PC-9 (cell line): ENCODE measurements around the gene ZBTB45. TPM values are rescaled to one million over a fixed set of nuclear protein-coding genes. Genes with fewer than 3 reads are reported as not detected.

Source experiments
- BruUV-seq: library from RNA; stranded (reverse); fragments of 400-500 nt; replicated peaks from 2 replicates; lab custom pipeline; 2021; lab: Mats Ljungman, UMichigan
- CTCF ChIA-PET: fragments of 300-600 bp; sonication (Branson Sonifier 250); formaldehyde crosslinking; loops from one replicate; lab custom pipeline; 2022; ENCODE audit warnings: antibody characterized with exemption; lab: Charles Lee
- POLR2A ChIA-PET: fragments of 300-600 bp; sonication (Branson Sonifier 250); formaldehyde crosslinking; loops from one replicate; lab custom pipeline; 2022; ENCODE audit warnings: antibody characterized with exemption; ENCODE audit not compliant: unreplicated experiment; lab: Charles Lee
- DNase-seq, 2 experiments: peaks; one replicate each; pipeline versions ENCODE4 v3.0.0 to v3.0.0-alpha.2; 2015 to 2022; ENCODE audit warnings: mixed read lengths in 1 of 2
- H2AFZ ChIP-seq: fragments of 200-600 bp; sonication (generic); 2 replicates; pipeline ENCODE4 v1.8.1; 2017; ENCODE audit warnings: antibody characterized with exemption
- H3F3A ChIP-seq: fragments of 200-600 bp; sonication (generic); 2 replicates; pipeline ENCODE4 v1.8.1; 2017; ENCODE audit warnings: antibody characterized with exemption, mild to moderate bottlenecking, low read depth; ENCODE audit not compliant: insufficient read depth
- H3K27ac ChIP-seq: fragments of 200-600 bp; sonication (generic); 2 replicates; pipeline ENCODE4 v1.6.1; 2016; ENCODE audit warnings: mixed run types
- H3K27me3 ChIP-seq: fragments of 200-600 bp; sonication (generic); 2 replicates; pipeline ENCODE4 v1.6.1; 2016; ENCODE audit warnings: low read depth, mixed run types; ENCODE audit not compliant: insufficient read depth
- H3K36me3 ChIP-seq: fragments of 200-600 bp; sonication (generic); 2 replicates; pipeline ENCODE4 v1.6.1; 2016; ENCODE audit warnings: low read depth, mixed run types
- H3K4me1 ChIP-seq: fragments of 200-600 bp; sonication (generic); replicated peaks from 2 replicates; pipeline ENCODE4 v1.6.1; 2016; ENCODE audit warnings: mixed run types; ENCODE audit not compliant: insufficient read depth
- H3K4me2 ChIP-seq: fragments of 200-600 bp; sonication (generic); 2 replicates; pipeline ENCODE4 v1.6.1; 2017; ENCODE audit warnings: mixed run types
- H3K4me3 ChIP-seq: fragments of 200-600 bp; sonication (generic); 2 replicates; pipeline ENCODE4 v1.6.1; 2016; ENCODE audit warnings: mixed run types
- H3K79me2 ChIP-seq: fragments of 200-600 bp; sonication (generic); 2 replicates; pipeline ENCODE4 v1.6.1; 2017; ENCODE audit warnings: low read depth, mixed run types
- H3K9me2 ChIP-seq: fragments of 200-600 bp; sonication (generic); 2 replicates; pipeline ENCODE4 v1.8.1; 2017; ENCODE audit warnings: mild to moderate bottlenecking; ENCODE audit not compliant: insufficient read depth
- H3K9me3 ChIP-seq: fragments of 200-600 bp; sonication (generic); 2 replicates; pipeline ENCODE4 v1.8.1; 2016; ENCODE audit warnings: low read depth; ENCODE audit not compliant: insufficient read depth
- H4K20me1 ChIP-seq: fragments of 200-600 bp; sonication (generic); 2 replicates; pipeline ENCODE4 v1.8.1; 2017; ENCODE audit not compliant: insufficient read depth
- CTCF ChIP-seq: fragments of 200-600 bp; sonication (generic); conservative IDR thresholded peaks from 2 replicates; pipeline ENCODE4 v1.6.1; 2017; ENCODE audit warnings: mixed run types, antibody characterized with exemption, mild to moderate bottlenecking, moderate library complexity
- EZH2 ChIP-seq: fragments of 200-600 bp; sonication (generic); IDR thresholded peaks from 2 replicates; pipeline ENCODE4 v1.8.0; 2017; ENCODE audit warnings: antibody characterized with exemption, low read depth
- intact Hi-C: fragments of 100-400 bp; cut with micrococcal nuclease; formaldehyde crosslinking; loops from one replicate; pipeline ENCODE4 v1.10.0; 2022; ENCODE audit not compliant: unreplicated experiment
- total RNA-seq: library from RNA; stranded (reverse); gene quantifications from 2 replicates; pipeline ENCODE4 v1.2.3, GENCODE V29; 2021

The ZBTB45 gene
- total RNA-seq, 1 experiment from 2014 or later: 8.1 TPM

DNA sequence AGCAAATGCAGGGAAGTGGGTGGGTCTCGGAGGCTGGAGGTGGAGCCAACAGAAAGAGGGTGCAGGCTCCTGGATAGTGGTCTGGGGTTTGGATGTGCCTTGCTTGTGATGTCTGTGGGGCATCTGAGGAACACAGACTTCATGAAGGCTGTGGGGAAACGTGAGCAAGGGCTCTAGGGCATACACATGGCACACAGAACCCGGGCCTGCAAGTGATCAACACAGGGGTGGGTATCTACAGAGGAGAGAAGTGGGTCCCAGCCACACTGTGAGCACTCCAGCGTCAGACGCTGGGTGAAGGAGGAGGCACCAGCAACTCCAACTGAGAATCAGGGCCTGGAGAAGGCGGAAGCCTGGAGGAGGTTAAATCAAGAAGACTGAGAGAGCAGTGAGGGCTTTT lies 44.2 kb upstream of the ZBTB45 start:
- ChIA-PET CTCF (no interaction called here), POLR2A (no interaction called here)
- Histone ChIP-seq H3F3A (no peaks in the 10 kb centered on the region), H3K4me2 (no peak overlapping the region), H2AFZ (no peak overlapping the region), H3K9me2 (no peaks in the 10 kb centered on the region), H3K79me2 (no peaks in the 10 kb centered on the region), H3K36me3 (no peaks in the 10 kb centered on the region), H3K4me3 (no peak overlapping the region), H3K27me3 (no peaks in the 10 kb centered on the region), H3K9me3 (no peaks in the 10 kb centered on the region), H3K27ac (no peak overlapping the region), H3K4me1 (no peaks in the 10 kb centered on the region), H4K20me1 (no peaks in the 10 kb centered on the region)
- BruUV-seq: no TSS peak
- TF ChIP-seq EZH2 (no peak), CTCF (no peak)
- DNase-seq: no peak
- intact Hi-C loops: no loop called here

GRCh38 chr19:58563034-58563573 lies 43.5 kb upstream of the ZBTB45 start:
- BruUV-seq: no TSS peak
- Histone ChIP-seq H3K36me3 (no peaks in the 10 kb centered on the region), H3K79me2 (no peaks in the 10 kb centered on the region), H3K9me2 (no peaks in the 10 kb centered on the region), H4K20me1 (no peaks in the 10 kb centered on the region), H2AFZ (no peak overlapping the region), H3K4me1 (no peaks in the 10 kb centered on the region), H3F3A (no peaks in the 10 kb centered on the region), H3K27me3 (no peaks in the 10 kb centered on the region), H3K4me2 (no peak overlapping the region), H3K9me3 (no peaks in the 10 kb centered on the region), H3K27ac (no peak overlapping the region), H3K4me3 (no peak overlapping the region)
- no peak for DNase-seq
- POLR2A ChIA-PET: no interaction called here
- CTCF ChIA-PET: no interaction called here
- no peak for TF ChIP-seq CTCF
- TF ChIP-seq EZH2: no peak
- intact Hi-C loops: no loop called here

DNA sequence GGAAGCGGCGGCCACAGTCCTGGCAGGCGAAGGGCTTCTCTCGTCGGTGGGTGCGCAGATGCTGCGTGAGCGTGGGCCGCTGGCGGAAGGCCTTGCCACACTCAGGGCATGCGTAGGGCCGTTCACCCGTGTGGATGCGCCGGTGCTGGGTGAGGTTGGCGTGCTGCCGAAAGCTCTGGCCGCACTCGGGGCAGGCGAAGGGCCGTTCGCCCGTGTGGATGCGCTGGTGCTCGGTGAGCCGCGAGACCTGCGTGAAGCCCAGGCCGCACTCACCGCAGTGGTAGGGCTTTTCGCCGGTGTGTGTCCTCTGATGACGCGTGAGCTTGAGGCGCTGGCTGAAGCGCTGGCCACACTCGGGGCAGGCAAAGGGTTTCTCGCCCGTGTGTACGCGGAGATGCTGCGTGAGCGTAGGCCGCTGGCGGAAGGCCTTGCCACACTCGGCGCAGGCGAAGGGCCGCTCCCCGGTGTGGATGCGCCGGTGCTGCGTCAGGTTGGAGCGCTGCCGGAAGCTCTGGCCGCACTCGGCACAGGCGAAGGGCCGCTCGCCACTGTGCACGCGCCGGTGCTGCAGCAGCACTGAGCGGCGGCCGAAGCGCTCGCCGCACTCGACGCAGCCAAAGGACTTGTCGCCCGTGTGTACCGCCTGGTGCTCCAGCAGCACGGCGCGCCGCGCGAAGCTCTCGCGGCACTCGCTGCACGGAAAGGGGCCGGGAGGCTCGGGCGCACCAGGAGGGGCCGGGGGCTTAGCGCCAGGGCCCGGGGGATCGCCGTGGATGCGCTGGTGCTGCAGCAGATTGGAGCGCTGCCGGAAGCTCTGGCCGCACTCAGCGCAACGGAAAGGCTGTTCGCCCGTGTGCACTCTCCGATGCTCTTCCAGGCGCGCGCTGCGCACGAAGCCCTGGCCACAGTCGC lies 42.8 kb upstream of the ZBTB45 start:
- Histone ChIP-seq H3K79me2 (no peaks in the 10 kb centered on the region), H3K27ac (no peak overlapping the region), H3K9me2 (no peaks in the 10 kb centered on the region), H3K9me3 (no peaks in the 10 kb centered on the region), H3F3A (no peaks in the 10 kb centered on the region), H3K27me3 (no peaks in the 10 kb centered on the region), H3K4me3 (no peak overlapping the region), H4K20me1 (no peaks in the 10 kb centered on the region), H2AFZ (no peak overlapping the region), H3K4me2 (no peak overlapping the region), H3K4me1 (no peaks in the 10 kb centered on the region), H3K36me3 (no peaks in the 10 kb centered on the region)
- no peak for DNase-seq
- no peak for TF ChIP-seq EZH2
- TF ChIP-seq CTCF: no peak
- ChIA-PET CTCF (no interaction called here), POLR2A (no interaction called here)
- no TSS peak for BruUV-seq
- intact Hi-C loops: no loop called here
